Skeletal muscle cell (primary cell): ENCODE results near the gene MS4A15.
A peak's percentile ranks its signal among the peaks of the same experiment; 100 is the strongest.

ENCODE experiments used
- DNase-seq: peaks from one replicate; pipeline ENCODE4 v3.0.0-alpha.2; 2010; ENCODE audit warnings: low read depth
- H3K4me3 ChIP-seq: 2 replicates; pipeline ENCODE4 v1.5.1; 2011; ENCODE audit warnings: low read depth, mild to moderate bottlenecking, control low read depth, low read length, moderate library complexity

The MS4A15 gene

GRCh38 chr11:60772666-60773065 lies 16.0 kb downstream of the MS4A15 start:
- DNase-seq, result no peak
- H3K4me3 ChIP-seq, result no peak overlapping the region

DNA sequence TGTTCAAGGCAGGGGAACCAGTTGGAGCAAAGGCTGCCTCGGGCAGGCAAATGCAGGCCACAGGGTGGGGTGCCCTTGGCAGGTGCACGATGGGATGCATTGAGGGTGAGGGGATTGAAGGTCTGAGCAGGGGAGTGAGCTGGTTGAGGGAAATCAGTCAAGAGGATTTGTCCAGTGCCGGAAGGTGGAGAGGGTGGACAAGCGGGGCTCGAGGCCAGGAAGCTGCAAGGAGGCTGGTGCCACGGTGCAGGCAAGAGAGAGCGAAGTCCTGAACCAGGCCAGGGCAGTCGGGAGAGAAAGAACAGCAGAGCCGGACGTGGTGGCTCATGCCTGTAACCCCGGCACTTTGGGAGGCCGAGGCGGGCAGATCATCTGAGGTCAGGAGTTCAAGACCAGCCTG lies 18.1 kb downstream of the MS4A15 start:
- no peak for DNase-seq
- H3K4me3 ChIP-seq, result no peak overlapping the region

DNA sequence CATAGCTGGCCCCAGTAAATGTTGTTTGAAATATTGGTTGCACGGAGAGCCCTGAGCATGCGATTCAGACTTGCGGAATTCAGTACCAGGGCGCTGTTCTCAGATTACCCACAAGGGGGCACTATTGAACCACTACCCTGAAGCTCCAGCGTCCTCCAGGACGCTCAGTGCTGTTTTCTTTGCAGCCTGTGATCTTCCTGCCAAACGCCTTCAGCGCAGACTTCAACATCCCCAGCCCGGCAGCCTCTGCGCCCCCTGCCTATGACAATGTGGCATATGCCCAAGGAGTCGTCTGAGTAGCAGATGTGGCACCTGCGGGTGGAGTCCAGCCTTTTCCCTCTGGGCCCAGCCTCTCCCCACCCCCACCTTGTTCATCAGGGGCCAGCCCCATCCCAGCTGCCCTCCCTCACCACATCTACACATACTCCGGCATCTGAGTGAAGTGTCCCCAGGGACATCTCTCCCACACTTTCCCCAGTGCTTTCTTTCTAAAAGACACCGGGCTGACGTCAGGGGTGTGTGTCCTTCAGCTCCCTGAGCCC lies 18.8 kb downstream of the MS4A15 start:
- DNase-seq, result peak; percentile 73
- H3K4me3 ChIP-seq, result no peak overlapping the region

DNA sequence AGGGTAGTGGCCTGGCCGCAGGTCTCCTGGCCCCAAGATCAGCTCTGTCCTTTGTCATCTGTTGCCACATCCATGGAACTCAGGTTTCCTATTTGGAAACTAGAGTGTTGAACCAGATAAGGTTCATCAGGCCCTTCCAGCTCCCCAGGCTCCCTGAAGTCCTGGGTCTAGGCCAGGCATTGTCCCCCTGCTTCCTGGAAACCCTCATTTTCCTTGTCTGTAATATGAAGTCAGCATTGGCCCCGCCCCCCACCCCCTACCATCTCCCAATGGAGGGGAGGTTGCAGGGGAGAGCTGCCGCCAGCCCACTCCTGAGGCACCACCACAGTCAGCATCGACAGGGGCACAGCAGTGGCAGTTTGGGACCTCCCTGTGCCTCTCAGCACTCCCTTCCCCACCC lies 19.5 kb downstream of the MS4A15 start:
- no peak for DNase-seq

DNA sequence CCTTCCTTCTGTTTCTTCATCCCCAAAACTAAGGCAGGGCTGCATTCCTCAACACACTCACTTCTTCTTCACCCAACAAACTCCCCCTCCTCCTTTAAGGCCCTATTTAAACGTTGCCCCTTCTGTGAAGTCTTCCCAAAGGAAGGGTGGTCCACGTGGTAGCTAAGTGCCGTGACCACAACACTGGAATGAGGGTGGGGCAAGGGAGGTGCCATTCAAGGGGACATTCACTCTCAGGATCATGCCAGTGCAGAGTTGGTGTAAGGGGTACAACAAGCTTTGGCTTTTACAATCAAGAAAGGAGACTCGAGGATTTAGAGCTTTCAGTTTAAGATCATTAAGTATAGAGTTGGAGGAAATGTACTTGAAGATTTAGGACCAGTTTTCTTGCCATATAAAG lies 20.4 kb downstream of the MS4A15 start:
- DNase-seq, result no peak
- H3K4me3 ChIP-seq, result no peak overlapping the region

More for the DNA sequence above, 19.5 kb downstream of the MS4A15 start:
- H3K4me3 ChIP-seq, result no peak overlapping the region

DNA sequence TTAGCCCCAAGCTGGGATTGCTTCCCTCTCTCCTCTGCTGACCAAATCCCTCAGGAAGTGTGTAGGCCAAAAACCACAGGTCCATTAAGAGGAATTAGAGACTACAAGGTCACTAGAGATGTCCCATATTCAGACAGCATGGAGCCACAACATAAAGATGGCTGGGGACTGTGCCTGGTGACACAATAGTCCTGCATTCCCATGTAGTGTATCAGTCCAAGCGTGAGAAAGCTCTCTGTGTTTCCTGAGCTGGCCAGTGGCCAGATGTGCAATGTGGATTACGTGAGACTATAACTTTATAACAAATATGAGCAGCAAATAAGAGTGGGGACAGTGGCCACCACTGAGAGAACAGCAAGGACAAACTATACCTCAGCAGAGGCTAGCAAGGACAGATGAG lies 20.9 kb downstream of the MS4A15 start:
- H3K4me3 ChIP-seq, result no peak overlapping the region
- DNase-seq, result peak; percentile 78

DNA sequence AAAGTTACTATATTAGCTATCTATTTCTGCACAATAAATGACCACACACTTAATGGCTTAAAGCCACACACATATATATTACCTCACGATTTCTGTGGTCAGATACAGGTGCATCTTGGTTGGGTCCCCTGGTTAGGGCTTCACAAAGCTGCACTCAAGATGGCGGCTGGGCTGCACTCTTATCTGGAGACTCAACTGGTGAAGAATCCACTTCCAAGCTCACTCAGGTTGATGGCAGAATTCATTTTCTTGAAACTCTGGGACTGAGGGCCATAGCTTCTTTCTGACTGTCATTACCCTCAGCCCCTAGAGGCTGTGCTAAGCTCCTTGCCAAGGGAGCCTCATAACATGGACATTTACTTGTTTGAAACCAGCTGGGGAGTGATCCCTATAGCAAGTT lies 23.4 kb downstream of the MS4A15 start:
- DNase-seq, result no peak
- no peak overlapping the region for H3K4me3 ChIP-seq

DNA sequence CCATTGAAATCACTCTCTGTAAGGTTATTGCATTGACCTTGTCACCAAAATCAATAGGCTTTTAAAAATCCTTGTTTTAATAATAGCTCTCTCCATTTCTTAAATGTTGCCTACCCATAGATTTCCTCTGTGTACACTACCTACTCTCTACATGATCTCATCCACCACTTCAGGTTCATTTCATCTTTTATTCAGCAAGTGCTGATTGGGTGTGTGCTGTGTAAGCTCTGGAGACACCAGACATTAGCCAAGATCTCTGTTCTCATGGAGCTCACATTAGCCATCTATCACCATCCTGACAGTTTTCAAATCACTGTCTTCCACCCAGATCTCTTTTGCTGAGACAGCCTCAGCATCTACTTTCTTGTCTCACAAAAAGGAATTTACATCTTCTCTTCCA lies 24.1 kb downstream of the MS4A15 start:
- H3K4me3 ChIP-seq, result no peak overlapping the region
- DNase-seq, result no peak

DNA sequence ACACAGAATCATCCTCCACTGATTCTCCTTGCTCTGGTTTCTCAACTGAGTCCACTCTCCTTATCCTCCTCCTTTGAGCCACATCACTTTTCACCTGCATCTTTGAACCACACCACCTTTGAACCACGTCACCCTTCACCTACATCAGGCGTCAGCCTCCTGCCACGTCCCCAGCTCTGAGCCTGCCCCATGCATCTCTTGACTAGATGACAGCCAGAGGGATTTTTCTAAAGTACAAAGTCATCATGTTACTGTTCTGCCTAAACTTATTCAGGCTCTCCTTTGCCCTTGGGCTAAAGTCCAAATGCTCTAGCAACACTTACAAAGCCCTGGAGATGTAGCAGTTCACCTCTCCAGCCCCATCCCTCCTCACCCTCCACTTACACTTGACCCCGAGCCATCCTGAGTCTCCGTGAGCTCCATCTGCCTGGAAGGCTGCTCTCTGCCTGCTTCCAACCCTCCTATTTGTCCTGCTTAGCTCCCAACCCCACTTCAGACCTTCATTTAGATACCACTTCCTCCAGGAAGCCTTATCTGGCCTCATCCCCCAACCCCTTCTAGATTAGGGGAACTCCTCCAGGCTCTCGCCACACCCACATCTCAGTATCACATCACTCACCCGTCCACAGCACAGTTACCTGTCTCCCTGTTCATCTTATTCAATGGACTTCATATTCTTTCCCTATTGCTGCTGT lies 24.8 kb downstream of the MS4A15 start:
- no peak overlapping the region for H3K4me3 ChIP-seq
- no peak for DNase-seq

DNA sequence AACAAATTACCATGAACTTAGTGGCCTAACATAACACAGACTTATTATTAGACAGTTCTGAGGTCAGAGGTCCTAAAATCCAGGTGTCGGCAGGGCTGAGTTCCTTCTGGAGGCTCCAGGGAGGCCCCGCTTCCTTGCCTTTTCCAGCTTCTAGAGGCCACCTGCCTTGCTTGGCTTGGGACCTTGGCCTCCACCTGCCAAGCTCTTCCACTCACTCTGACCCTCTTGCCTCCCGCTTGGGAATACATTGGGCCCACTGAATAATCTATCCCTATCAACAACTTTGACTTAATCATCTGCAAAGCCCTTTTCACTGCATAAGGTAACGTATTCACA lies 25.3 kb downstream of the MS4A15 start:
- no peak overlapping the region for H3K4me3 ChIP-seq
- no peak for DNase-seq

- H3K4me3 ChIP-seq, result no peak overlapping the region
- DNase-seq, result no peak
Measured at GRCh38 chr11:60782393-60783140, 25.9 kb downstream of the MS4A15 start.

DNA sequence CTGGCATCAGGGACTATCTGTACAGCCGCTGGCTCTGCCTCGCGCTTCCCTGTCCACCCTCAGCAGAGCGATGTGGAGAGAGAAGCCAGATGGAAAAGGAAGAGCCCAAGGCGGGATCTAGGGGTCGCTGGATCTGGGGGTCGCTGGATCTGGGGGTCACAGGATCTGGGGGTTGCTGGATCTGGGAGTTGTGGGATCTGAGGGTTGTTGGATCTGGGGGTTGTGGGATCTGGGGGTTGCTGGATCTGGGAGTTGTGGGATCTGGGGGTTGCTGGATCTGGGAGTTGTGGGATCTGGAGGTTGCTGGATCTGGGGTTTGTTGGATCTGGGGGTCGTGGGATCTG lies 26.4 kb downstream of the MS4A15 start:
- H3K4me3 ChIP-seq, result no peak overlapping the region
- no peak for DNase-seq

GRCh38 chr11:60783911-60784310 lies 27.2 kb downstream of the MS4A15 start:
- no peak overlapping the region for H3K4me3 ChIP-seq
- DNase-seq, result no peak

DNA sequence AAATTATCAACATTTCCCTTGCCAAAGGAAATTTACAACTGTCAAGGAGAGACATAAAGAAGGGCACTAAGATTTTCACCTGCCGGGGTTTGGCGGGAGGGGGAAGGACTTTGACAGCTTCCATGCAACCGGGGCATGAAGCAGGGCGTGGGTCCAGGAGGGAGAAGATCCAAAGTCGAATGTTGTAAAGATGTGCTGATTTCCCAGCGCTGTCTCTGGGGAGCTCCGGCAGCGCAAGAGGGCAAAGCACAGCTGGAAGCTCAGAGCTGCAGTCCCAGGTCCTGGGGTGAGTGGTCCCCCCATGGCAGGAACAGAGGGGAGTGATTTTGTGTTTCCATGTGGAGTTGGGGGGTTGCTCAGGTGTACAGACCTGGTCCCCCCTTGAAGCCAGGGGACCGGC lies 28.5 kb downstream of the MS4A15 start, which contains the start of gene MS4A10:
MS4A10 (plus strand) TSS at position 198 of the 400 bp plus-strand sequence. CDS start 5,003 bp downstream, outside the sequence.
- no peak for DNase-seq
- no peak within 1 kb of the TSS for H3K4me3 ChIP-seq

DNA sequence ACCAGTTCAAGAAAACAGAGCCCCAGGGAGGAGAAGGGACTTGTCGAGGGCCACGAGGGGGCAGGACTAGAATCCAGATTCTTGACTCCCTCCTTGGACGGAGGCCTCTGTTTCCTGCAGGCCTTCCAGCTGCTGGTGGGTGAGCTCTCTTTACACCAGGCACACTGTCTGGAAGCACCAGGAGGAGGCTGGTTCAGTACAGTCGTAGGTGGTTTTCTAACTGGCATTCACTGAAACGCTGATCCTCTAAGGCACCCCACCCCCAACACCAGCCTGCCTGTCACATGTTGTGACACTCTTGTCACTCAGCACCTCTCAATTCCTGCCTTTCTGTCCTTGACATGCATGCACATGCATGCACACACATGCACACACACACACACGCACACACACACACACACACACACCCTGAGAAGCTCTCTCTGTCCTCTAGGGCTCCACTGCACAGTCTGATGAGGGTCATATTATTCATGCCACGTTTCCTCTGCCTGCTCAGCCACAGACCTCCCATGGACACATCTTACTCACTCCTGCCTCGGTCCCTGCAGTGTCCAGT lies 29.2 kb downstream of the MS4A15 start:
- no peak overlapping the region for H3K4me3 ChIP-seq
- DNase-seq, result peak; percentile 49

GRCh38 chr11:60786811-60787567 lies 30.3 kb downstream of the MS4A15 start:
- H3K4me3 ChIP-seq, result no peak overlapping the region
- peak; percentile 82 for DNase-seq

GRCh38 chr11:60788401-60789125 lies 31.9 kb downstream of the MS4A15 start:
- no peak overlapping the region for H3K4me3 ChIP-seq
- DNase-seq, result no peak

GRCh38 chr11:60790726-60791125 lies 34.1 kb downstream of the MS4A15 start:
- DNase-seq, result no peak
- no peak overlapping the region for H3K4me3 ChIP-seq

DNA sequence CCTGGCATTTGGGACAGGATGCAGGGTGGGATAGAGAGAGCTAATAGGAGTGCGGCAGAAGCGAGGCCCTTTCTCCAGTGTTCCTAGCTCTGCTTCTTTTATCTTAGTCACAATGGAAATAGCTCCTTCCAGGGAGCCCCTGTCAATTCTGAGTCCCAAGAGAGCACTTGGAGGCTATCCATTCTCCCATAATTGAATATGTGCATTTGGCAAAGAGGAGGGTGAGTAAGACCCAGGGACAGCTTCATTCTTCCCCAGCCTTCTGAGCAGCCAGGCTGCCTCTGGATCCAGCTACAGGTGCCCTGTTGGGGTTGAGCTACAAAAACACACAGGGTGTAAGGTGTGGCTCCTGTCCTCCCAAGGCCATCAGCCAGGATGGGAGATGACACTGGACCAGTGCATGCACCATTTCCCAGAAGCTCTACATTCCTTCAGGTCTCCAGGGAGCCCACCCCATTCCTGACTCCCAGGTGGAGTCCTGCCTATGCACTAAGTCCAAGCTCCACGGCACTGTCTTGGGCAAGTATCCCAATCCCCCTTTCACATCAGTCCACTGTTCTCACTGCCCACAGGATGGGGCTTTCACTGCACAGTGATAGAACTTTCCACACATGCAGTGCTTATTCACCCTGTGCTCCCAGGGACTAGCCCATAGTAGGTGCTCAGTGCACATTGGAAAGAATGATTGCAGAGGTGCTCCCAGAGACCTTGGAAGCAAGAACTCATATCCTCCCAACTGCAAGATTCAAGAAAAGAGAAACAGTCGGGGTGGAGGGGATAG lies 34.7 kb downstream of the MS4A15 start:
- no peak for DNase-seq
- no peak overlapping the region for H3K4me3 ChIP-seq
